IPS-18c (cell line): ENCODE results near the gene MACROD1.

ENCODE experiments used
- H3K4me3 ChIP-seq: 2 replicates; pipeline ENCODE4 v1.7.0; 2013; ENCODE audit warnings: low read depth, mild to moderate bottlenecking, low read length, moderate library complexity; ENCODE audit not compliant: insufficient read depth
- H3K9me3 ChIP-seq: one replicate; pipeline ENCODE4 v1.6.1; 2013; ENCODE audit warnings: mild to moderate bottlenecking, low read length, moderate library complexity; ENCODE audit not compliant: control insufficient read depth, insufficient read depth

Gene MACROD1

DNA sequence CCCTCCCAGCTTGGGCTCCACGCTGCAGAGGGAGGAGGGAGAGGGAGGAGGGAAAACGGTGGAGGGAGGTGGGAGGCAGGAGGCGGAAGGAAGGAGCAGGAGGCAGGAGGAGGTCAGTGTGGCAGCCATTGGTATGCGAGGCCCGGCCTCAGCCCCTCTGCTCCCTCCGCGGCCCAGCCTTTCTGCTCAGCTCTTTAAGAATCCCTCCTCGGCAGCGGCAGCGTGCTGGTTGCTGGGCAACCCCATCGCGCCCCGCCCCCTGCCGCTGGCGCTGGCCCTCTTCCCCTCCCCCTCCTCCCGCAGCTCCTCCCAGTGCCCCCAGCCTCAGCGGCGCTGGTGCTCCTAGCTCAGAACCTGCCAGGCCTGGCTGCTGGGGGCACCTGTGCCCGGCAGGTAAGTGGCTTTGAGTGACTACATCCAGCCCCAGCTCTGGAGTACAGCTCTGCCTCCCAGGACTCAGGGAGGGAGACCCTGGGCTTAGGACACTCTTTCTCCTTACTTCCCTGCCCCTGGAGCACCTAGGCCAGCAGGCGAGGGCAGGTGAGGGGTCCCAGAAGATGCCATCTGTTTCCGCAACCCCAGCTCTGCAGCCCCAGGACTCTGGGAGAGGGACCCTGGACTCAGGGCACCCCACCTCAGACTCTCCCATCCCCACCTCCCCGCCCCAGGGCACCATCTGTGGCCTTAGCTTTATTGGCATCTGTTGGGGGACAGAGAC lies 137.4 kb downstream of the MACROD1 start:
- H3K4me3 ChIP-seq, result no peak overlapping the region
- no peaks in the 10 kb centered on the region for H3K9me3 ChIP-seq

DNA sequence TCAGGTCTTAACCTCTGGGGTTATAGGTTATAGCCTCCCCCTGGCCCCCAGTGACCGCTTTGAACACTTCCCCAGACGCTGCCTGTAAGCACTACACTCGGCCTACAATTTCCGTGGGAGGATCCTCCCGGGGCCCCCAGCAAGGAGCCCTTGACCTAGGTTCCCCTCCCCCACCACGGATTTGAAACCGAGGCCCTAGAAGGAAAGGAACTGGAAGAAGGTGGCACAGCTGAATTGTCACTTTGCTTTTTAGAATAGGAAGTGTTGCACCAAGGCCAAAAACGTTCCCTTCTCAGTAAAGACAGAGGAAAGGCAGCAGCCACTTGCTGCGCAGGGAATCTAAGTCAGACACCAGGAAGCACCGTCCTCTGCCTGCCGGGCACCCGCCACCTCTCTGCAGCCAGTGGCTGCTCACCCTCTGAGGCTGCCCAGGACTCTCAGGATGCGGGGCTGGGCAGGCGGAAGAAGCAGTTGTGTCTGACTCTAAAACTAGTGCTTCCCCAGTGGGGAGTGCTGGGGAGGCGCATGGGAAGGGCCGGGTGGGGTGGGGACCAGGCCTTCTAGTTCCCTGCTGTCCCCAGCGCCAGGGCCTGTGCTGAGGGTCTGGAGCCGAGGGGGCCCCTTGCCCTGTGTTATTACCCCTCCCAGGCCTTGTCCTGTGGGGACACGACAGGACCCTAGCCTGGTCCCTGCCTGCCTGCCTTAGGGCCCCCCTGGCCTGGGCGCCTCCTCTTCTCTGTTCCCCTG lies 138.1 kb downstream of the MACROD1 start:
- Histone ChIP-seq H3K4me3 (no peak overlapping the region; the same call in 1 of the 2 replicates), H3K9me3 (no peaks in the 10 kb centered on the region)

DNA sequence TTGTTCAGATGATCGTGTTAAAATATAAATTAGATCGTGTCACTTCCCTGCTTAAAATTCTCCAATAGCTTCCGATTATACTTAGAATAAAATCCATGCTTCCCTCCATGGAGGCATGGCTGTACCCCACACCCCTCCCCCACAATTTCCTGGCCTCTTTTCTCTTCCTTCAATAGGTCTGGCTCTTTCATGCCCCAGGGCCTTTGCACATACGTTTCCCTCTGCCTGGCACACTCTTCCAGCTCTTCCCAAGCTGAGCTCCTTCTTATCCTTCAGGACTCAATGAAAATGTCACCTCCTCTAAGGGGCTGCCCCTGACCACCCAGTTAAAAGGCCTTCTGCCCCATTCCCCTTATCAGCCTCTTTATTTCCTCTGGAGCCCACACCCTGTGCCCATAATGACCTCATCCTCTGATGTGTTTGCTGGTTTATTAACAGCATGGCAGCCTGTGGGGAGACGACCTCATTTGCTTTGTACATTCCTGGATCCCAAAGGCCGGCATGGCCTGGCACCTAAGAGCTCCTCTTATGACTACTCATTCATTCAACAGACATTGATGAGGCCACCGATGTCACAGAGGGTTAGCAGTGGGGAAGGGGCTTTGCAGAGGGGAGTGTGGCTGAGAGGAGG lies 139.2 kb downstream of the MACROD1 start:
- H3K4me3 ChIP-seq, result no peak overlapping the region
- no peaks in the 10 kb centered on the region for H3K9me3 ChIP-seq

DNA sequence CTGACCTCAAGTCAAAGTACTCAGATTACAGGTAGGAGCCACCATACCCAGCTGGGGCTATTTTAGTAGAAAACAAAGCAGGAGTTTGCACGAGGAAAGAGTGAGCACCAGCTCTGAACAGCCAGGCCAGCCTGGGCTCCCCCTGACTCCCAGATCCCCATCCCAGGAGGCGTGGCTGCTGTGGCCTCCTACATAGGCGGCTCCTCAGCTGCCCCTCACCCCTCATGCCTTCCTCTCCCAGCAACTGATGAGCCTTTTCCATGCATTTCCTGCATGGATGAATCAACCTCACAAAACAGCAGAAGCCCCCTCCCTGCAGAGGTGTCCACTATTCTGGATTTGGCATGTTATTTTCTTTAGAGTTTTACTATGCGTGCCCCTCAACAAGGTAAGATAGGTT lies 140.7 kb downstream of the MACROD1 start:
- H3K9me3 ChIP-seq, result no peaks in the 10 kb centered on the region
- no peak overlapping the region for H3K4me3 ChIP-seq

DNA sequence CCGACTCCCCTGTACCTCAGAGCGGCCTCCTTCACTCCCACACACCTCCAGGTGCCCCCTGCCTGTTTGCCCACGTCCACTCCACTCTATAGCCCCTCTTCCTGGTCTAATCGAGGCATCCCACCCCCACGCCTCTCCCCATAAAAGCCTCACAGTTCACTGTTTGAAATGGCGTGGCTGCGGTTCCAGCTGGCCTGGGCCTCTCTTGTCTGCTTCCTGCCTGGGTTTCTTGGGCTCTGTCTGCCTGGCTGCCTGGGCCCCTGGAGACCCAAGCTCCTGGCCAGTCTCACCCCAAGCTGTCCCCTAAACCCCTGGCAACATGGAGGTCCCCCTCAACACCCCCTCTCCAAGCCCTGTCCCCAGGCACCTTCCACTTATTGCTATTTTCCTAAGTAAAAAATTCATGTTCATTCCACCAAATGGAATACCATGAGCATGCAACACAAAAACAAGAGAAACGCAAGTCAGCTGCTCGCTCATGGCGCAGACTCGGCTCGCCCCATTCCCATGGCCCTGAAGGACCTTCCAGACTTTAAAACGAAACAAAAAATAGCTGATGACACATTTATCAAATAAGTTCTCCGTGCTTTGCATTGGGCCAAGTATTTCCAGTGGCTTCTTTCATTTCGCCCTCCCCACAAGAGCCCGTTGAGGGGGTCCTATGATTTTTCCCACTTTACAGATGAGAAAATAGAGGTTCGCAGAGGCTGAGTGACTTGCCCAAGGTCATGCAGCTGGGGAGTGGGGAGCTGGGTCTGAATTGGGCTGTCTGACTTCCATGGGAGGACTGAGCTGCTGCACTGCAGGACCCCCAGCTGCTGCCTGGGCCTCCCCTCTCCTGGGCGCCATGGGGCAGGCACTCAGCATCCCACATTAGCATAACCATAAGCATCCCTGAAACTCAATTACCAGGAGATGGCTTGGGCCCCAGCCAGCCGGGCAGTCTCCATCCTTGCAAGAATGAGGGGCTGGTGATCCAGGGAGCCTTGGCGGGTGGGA lies 141.9 kb downstream of the MACROD1 start:
- Histone ChIP-seq H3K4me3 (no peak overlapping the region; the same call in 1 of the 2 replicates), H3K9me3 (no peaks in the 10 kb centered on the region)

DNA sequence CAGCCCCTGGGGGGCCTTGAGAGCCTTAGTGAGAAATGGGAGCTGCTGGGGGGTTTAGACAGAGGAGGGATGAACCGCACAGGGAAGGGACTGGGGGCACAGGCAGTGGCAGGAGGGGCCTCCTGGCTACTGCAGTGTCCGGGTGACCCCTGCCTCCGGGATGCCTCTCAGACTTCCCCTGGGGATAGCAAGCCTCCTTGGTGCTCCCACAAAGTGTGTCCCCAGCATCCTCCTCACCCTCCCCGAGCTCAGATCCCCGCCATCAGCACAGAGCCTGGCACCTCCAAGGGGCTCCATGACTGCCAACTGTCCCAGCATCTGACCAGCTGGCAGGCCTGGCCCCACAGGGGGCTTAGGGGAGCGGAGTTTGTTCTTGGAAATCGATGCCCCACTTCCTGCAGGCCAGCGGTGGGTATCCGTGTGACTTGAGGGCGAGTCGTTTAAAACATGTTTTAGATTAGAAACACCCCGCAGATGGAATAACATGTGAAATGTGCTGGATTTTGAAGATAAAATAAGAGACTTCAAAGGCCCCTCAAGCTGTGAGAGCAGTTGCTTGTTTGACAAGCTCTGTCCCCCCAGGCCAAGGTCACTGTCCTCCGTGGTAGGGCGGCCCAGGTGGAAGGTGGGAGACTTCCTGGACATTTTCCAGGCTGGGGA lies 143.7 kb downstream of the MACROD1 start:
- H3K9me3 ChIP-seq, result no peaks in the 10 kb centered on the region
- H3K4me3 ChIP-seq, result no peak overlapping the region; the same call in 1 of the 2 replicates

DNA sequence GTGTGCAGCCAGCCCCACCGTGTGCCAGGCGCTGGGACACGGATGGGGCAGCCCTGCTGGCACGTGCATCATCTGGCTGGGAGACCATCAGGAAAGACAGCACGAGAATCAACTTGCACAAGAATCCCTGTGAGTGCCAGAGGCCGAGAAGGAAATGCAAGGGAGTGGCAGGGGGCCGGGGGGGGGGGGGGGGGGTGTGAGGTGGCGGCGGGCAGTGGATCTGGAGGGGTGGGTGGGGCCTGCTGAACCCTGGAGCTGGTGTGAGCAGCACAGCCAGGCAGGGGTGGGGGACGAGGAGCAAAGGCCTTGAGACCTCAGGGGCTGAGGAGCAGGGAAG lies 144.2 kb downstream of the MACROD1 start:
- H3K9me3 ChIP-seq, result no peaks in the 10 kb centered on the region
- no peak overlapping the region; the same call in 1 of the 2 replicates for H3K4me3 ChIP-seq

DNA sequence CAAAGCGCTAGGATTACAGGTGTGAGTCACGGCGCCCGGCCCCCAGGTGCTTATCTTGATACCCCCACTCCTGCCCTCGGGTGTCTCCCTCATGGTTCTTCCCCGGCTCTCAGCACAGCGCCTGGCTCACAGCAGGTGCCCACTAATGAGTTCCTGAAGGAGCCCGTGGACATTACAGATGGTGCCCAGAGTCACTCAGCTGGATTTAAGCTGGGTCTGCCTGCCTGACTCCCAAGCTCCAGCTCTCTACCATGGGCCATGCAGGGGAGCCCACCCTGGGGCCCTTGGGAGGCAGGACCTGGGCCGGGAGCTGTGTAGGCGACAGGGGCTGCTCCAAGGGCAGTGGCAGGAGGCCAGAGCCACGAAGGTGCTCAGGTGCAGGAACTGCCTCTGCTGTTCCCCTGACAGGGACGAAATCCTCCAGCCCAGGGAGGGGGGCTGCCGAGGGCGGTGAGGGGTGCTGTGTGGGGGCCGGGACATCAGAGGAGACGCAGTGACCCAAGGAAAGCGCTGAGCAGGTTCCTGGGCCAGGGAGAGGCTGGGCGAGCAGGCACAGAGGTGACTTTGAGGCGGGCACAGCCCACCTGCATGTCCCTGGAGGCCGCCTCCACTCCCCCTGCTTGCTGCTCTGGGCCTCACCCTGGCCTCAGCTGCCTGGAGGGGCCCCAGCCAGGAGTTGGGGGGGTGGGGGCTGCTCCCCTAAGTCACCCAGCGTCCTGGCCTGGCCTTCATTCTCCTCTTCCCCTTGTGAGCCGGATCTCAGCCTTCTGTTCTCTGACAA lies 144.7 kb downstream of the MACROD1 start:
- H3K4me3 ChIP-seq, result no peak overlapping the region; the same call in 1 of the 2 replicates
- H3K9me3 ChIP-seq, result no peaks in the 10 kb centered on the region

DNA sequence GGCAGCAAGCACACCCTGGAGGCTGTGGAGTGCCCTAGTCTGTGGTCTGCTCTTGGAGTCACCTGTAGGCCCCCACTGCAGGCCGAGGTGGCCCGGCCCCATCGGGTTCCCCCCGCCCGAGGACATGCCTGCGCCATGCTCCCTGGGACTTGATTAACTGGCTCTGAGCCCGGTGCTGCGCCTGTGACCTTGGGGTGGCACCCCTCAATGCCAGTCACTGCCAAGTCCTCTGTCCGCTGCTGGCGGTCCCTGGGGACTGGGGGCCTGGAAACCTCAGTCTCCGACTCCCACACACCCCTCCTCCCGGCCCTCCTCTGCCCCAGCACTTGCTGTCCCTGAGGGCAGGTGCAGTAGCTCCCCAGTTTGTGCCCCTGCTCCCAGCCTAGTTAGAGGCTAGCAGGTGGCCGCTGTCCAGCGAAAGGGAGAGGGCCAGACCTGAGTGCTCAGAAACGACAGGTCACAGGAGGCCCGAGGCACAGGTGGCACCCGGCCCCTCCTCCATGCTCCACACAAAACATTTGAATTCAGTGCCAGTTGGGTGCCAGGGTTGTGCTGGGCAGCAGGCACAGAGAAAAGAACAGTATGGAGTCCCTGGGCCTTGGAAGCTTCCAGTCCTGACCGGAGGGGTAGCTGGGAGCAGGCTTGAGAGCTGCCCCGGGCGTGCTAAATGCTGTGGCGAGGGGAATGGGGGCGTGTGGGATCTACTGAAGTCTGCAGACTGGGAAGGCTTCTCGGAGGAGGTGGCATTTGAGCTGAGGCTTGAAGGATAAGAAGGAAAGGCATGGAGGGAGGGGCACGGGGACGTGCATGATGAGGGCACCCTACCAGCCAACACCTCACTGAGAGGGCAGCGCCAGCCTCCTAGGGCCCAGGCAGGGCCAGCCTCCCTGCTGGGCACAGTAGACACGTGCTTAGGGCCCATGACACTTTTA lies 146.5 kb downstream of the MACROD1 start:
- no peaks in the 10 kb centered on the region for H3K9me3 ChIP-seq
- no peak overlapping the region for H3K4me3 ChIP-seq

DNA sequence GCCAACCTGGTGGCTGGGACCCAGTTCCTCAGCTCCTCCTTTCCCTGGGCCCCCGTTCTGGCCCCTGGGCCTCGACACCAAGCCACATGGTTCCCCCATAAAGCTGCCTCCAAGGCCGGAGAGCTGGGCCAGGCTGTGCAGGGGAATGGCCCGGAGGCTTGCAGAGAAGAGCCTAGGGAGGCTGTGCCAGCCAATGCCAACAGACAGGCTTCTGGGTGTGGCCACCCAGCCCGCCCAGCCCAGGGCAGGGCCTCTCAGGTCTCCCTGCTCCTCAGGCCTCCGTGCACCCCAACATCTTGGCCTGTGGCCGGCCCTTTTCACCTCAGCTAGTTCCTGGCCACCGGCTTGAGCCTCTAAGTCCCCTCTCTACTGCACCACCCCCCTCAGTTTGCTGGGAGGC lies 147.6 kb downstream of the MACROD1 start:
- H3K9me3 ChIP-seq, result no peaks in the 10 kb centered on the region
- H3K4me3 ChIP-seq, result no peak overlapping the region

DNA sequence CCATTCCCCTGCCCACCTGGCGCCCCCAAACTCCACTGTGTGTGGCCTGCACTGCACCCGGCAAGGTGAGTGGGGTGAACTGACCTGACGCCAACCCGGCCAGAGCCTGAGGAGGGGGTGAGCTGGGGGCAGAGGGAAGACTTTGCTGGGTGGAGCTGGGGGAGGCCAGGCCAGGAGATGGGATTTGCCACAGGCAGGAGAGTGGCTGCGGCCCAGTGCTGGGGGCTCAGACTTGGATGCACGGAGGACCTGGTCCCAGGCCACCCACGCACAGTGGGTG lies 148.0 kb downstream of the MACROD1 start:
- Histone ChIP-seq H3K9me3 (no peaks in the 10 kb centered on the region), H3K4me3 (no peak overlapping the region)

DNA sequence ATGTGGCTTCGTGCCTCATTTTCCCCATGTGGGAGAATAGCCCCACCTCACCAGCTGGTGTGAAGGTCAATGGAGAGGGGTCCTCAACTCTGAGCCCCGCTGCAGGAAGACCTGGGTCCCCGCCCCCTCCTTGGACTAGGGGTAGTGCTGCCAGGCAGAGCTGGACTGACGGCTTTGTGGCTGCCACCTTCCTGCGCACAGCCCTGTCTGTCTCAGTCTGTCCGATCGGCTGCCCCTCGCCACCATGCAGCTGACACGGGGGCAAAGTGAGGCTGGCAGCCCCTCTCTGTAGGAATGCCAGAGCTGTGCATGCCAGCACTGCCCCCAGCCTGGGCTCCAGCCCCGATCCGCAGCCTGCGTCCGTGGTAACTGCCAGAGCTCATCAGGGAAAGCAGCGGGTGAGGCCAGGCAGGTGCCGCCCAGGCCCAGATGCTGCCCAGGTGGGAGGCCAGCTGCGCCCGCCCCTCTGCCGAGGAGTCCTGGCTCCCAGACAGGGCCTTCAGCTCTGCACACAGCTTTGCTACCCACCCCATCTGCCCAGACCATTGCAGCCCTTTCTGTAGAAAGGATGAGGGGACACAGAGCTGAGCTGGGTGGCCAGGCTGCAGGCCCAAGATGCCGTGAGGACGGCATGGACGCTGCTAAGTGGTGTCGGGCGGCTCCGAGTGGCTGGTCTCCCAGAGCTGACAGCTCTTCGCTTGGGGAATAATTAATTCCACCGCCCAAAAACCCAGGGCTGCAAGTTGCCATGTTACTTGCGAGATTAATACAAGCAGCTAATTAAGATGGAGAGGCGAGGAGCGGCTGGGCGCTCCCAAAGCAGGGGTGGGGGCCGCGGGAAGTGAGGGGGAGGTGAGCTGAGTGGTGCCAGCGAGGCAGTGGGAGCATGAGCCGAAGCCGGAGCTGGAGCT lies 149.7 kb downstream of the MACROD1 start:
- peaks cover 2% of the 10 kb centered on the region for H3K9me3 ChIP-seq
- no peak overlapping the region for H3K4me3 ChIP-seq

DNA sequence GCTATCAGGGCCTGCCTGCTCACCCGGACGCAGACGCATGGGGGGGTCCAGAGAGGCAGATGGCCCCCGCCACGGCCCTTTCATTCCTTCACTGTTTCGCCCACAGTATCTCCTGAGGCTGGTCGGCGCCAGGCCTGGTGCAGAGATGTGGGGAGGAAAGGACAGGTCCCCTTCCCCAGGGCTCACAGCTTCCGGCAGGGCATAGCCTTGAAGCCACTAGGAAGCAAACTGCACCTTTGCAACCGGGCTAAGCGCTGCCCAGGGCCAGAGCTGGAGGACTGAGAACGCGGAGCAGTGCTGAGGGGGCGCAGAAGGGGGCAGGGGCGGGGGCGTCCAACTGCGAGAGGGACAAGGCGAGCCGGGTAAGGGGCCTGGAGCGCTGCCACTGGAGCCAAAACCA lies 150.4 kb downstream of the MACROD1 start:
- H3K4me3 ChIP-seq, result no peak overlapping the region
- H3K9me3 ChIP-seq, result peaks cover 2% of the 10 kb centered on the region

DNA sequence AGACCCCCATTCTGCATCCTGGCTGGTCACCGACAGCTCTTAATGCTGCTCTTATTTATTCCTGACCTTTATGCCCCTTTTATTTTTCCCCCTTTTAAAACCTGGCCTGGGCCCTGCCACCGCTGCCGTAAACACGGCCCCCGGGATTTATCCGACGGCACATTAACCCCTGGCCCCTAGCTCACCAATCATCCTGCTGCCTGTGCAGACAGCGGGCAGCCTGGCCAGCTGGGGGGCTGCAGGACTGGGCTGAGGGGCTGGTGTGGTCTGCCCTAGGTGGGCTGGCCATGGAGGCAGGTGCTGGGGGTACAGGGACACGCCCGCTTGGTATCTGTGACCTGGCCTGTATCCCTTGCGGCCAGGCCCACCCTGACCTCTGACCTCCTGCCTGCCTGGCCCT lies 151.6 kb downstream of the MACROD1 start:
- peaks cover 2% of the 10 kb centered on the region for H3K9me3 ChIP-seq
- H3K4me3 ChIP-seq, result no peak overlapping the region
